ENCODE data around the gene SLC6A9. TPM values are rescaled to one million over a fixed set of nuclear protein-coding genes. Genes with fewer than 3 reads are reported as not detected.

Gene SLC6A9
- total and polyA plus RNA-seq, 2 of the 8 experiments (the other 6 are each of a cell fraction or from before 2014, with no cell fraction given) = 20.2 to 24.2 TPM

GRCh38 chr1:43952731-43953346, 78.4 kb downstream of the SLC6A9 start:
- no peaks in the 10 kb centered on the region for H3K9me3 ChIP-seq (ENCODE audit: insufficient read depth in 2 of 2, low read depth in 1 of 2, low read length in 1 of 2)
- no peak overlapping the region for H3K27ac ChIP-seq (ENCODE audit: low read depth, low read length)
- no peaks in the 10 kb centered on the region for H3K23me2 ChIP-seq (ENCODE audit: low read depth, low read length)
- no peak overlapping the region for H3K4me3 ChIP-seq (ENCODE audit: extremely low read depth in 1 of 4, insufficient read depth in 2 of 4, low read depth in 3 of 4, low read length in 4 of 4)
- no peak overlapping the region for H2BK5ac ChIP-seq (ENCODE audit: low read depth, low read length)
- H3K18ac ChIP-seq (ENCODE audit: extremely low read depth, low read length) = no peak overlapping the region; the same call in 1 of the 2 replicates
- CTCF ChIA-PET (ENCODE audit: partially characterized antibody) = interaction anchor here (0.6 to 10.8 kb wide), 16 partner anchors 11 to 188 kb away, joined by 3 to 151 read pairs (median 4); partner anchors contain the start of genes ARTN, ATP6V0B and DPH2
- POLR2A ChIA-PET (ENCODE audit: partially characterized antibody) = interaction anchor here (0.6 to 2.1 kb wide), 8 partner anchors 10 to 358 kb away, joined by 3 to 10 read pairs (median 4); partner anchors contain the start of genes DPH2 and SLC6A9
- H3K9ac ChIP-seq (replicated peaks in 1 of 4; ENCODE audit: extremely low read depth in 1 of 4, low read depth in 3 of 4, low read length in 3 of 4) = no peak overlapping the region
- FAIRE-seq = peak; percentile 96
- peaks cover 0 to 7% (median 5%) of the 10 kb centered on the region in 4 experiments; a peak in 5 of 7 replicates for H3K4me1 ChIP-seq (replicated peaks in 1 of 4; ENCODE audit: control insufficient read depth in 3 of 4, insufficient read depth in 4 of 4, low read length in 3 of 4)
- no peak overlapping the region for H4K8ac ChIP-seq (ENCODE audit: extremely low read depth, insufficient read depth, low read length)
- no peak overlapping the region for H2AFZ ChIP-seq (ENCODE audit: low read length)
- no peak overlapping the region for H3K4ac ChIP-seq (replicated peaks; ENCODE audit: insufficient read length, low read depth, low read length)
- H2BK20ac ChIP-seq (ENCODE audit: low read length) = no peak overlapping the region
- H3K23ac ChIP-seq (ENCODE audit: insufficient read length) = no peak overlapping the region
- H3K36me3 ChIP-seq (ENCODE audit: control insufficient read depth in 2 of 4, insufficient read depth in 4 of 4, low read length in 3 of 4) = peaks cover 3 to 10% (median 6%) of the 10 kb centered on the region in 4 experiments; a peak in 4 of 8 replicates
- peak in 1 of 2 experiments; percentile 78 for DNase-seq (ENCODE audit: low read depth in 1 of 2, low spot score in 2 of 2)
- H3K27me3 ChIP-seq (replicated peaks in 1 of 4; ENCODE audit: control insufficient read depth in 3 of 4, extremely low read depth in 1 of 4, insufficient read depth in 3 of 4, low read length in 3 of 4) = no peaks in the 10 kb centered on the region
- no peak overlapping the region for H2BK15ac ChIP-seq (ENCODE audit: low read length)
- H4K20me1 ChIP-seq (replicated peaks in 1 of 2; ENCODE audit: control insufficient read depth in 1 of 2, insufficient read depth in 2 of 2, low read length in 2 of 2) = peaks cover 0 to 9% of the 10 kb centered on the region in 2 experiments
- no peak overlapping the region for H2BK120ac ChIP-seq (replicated peaks; ENCODE audit: low read depth, low read length)
- H3K79me1 ChIP-seq (ENCODE audit: low read depth, low read length) = peaks cover 3% of the 10 kb centered on the region
- WGBS, 2 experiments (ENCODE audit: extremely low coverage in 1 of 2, insufficient coverage in 1 of 2, insufficient read length in 1 of 2, insufficient replicate concordance in 2 of 2, low coverage in 1 of 2, low lambda C conversion rate in 2 of 2, missing lambda C conversion rate in 1 of 2) = 48 to 94% methylated on average over 1 to 8 of the region's 8 CpGs
- H3K79me2 ChIP-seq (ENCODE audit: control insufficient read depth in 1 of 2, insufficient read depth in 2 of 2, low read length in 2 of 2) = 0 out of 4 replicates have a peak, but pooled peaks cover 0 to 4% of the 10 kb centered on the region in 2 experiments
- peak overlapping the region; percentile 14 to 57; a peak in 3 of 4 replicates for H3K4me2 ChIP-seq (ENCODE audit: insufficient read depth in 1 of 2, low read depth in 2 of 2, low read length in 2 of 2)
- H4K91ac ChIP-seq (replicated peaks; ENCODE audit: insufficient read length, low read length) = no peak overlapping the region
- no peak overlapping the region for H3K14ac ChIP-seq (ENCODE audit: insufficient read length)
- H3K56ac ChIP-seq (replicated peaks; ENCODE audit: insufficient read length, low read depth, low read length) = no peak overlapping the region
- H4K5ac ChIP-seq (ENCODE audit: insufficient read length, low read depth, low read length) = no peak overlapping the region
- H2BK12ac ChIP-seq (ENCODE audit: low read depth, low read length) = no peak overlapping the region
- H2AK5ac ChIP-seq (ENCODE audit: low read depth, low read length) = no peak overlapping the region
- TF ChIP-seq SP1 (IDR thresholded peaks at IDR 0.05; ENCODE audit: low read depth, low read length) (no peak), RXRA (IDR thresholded peaks at IDR 0.05; ENCODE audit: insufficient read depth, low read depth, low read length) (no peak), CTCF (IDR thresholded peaks at IDR 0.05; ENCODE audit: control extremely low read depth in 1 of 3, insufficient read depth in 1 of 3, low read depth in 1 of 3, low read length in 3 of 3) (no peak), TBP (IDR thresholded peaks at IDR 0.05; ENCODE audit: low read depth, low read length) (0 out of 2 replicates have a peak, but pooled peaks have one; percentile 18), SIN3A (conservative IDR thresholded peaks at IDR 0.05 in 1 of 2, IDR thresholded peaks at IDR 0.05 in 1 of 2; ENCODE audit: low read depth in 1 of 2, low read length in 2 of 2) (0 out of 4 replicates have a peak, but pooled peaks of 1 of the 2 experiments have one; percentile 34), BACH1 (IDR thresholded peaks at IDR 0.05; ENCODE audit: low read length) (no peak), SP4 (IDR thresholded peaks at IDR 0.05; ENCODE audit: low read length) (no peak), GABPA (IDR thresholded peaks at IDR 0.05; ENCODE audit: borderline replicate concordance, insufficient read depth, low read length) (no peak), RFX5 (IDR thresholded peaks at IDR 0.05; ENCODE audit: borderline replicate concordance, low read depth, low read length) (peak; percentile 73), TCF12 (IDR thresholded peaks at IDR 0.05; ENCODE audit: low read depth, low read length) (no peak)

Data from H1 (cell line).